ENCODE results near the gene XKR8.
"Not testable (repeated sequence)": the region's sequence is repeated elsewhere in the genome, so short reads cannot be mapped to it uniquely, and the experiment has no call there.

Gene XKR8

DNA sequence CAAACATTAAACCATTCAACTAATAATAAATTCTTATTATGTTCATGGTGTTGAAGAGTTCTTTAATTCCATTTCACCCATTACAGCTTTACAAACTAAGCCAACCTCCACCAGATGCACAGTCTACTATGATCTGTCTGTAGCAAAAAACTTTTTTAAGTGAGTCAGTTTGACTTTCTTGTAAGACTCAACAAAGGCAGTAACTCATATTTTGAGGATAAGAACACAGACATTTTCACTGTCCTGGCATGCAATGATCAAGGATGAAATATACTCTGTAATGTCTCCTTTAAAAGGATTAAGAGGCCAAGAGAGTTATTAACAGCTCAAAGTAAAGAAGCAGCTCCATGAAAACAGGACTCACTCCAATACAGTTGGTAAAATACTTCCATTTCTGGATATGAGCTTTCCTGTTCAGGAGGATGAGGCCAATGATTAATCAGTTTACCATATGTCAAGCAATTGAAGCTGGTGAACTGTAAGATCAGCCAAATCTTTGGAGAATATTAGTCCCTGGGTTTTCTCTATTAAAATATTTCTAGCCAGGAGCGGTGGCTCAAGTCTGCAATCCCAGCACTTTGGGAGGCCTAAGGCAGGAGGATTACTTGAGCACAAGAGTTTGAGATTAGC lies 20.6 kb downstream of the XKR8 start:
- Histone ChIP-seq H3K27me3 (no peaks in the 10 kb centered on the region), H4K20me1 (no peaks in the 10 kb centered on the region), H3K9me3 (no peaks in the 10 kb centered on the region), H3K4me1 (no peaks in the 10 kb centered on the region), H3K4me2 (no peak overlapping the region), H3K4me3 (no peak overlapping the region), H3K27ac (no peak overlapping the region), H3K36me3 (peaks cover 34% of the 10 kb centered on the region), H3K9ac (no peak overlapping the region)
- no peak for TF ChIP-seq Cebpa-rat (IDR thresholded peaks at IDR 0.05)

DNA sequence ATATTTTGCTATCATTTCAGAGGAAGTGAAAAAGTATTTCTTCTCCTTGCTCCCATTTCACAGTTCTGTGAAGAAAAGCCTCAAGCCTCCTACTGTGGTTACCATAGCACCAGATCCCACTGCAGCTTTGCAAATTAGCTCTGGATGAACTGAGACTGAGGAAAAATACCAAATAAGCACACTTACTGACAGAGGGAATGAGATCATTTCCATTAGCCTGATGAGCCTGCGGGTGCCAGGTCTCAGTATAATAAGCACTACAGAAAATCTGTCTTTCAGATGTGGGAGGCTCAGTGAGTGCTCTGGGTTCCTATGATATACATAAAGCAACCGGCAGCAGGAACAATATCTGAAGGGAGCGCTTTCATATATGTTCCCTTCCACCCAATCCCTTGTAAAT lies 21.4 kb downstream of the XKR8 start:
- Histone ChIP-seq H3K4me1 (no peaks in the 10 kb centered on the region), H3K4me3 (no peak overlapping the region), H3K9me3 (no peaks in the 10 kb centered on the region), H3K27me3 (no peaks in the 10 kb centered on the region), H3K9ac (0 out of 2 replicates have a peak overlapping the region, but pooled peaks have one; percentile 8), H3K4me2 (no peak overlapping the region), H3K27ac (no peak overlapping the region), H3K36me3 (peaks cover 30% of the 10 kb centered on the region), H4K20me1 (no peaks in the 10 kb centered on the region)
- no peak for TF ChIP-seq Cebpa-rat (IDR thresholded peaks at IDR 0.05)

DNA sequence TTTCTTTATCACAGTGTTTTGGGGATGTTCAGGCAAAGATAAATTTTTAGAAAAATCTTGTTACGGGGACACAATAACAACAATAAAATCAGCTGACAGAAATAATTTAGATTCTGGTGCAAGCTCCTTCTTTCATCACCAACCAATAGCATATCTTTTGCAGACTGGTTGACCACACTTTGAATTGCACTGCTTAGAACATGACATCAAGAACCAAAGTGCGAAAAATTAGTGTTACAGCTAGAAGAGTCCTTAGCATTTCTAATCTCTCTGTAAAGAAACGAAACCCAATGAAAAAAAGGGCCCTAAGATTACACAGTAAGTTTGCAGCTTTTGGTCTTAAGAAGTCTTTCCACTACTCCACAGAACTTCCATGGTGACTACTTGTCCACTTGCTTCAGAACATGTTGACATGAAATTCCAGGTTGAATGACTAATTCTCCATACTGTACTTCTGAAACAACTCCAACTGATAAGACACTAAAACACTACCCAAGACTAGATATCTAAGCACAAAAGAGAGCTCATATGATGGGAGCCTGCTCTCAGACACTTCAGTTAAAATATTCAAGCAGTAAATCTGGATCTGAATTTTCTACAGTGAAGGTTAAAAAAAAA lies 31.3 kb downstream of the XKR8 start:
- Histone ChIP-seq H3K9me3 (no peaks in the 10 kb centered on the region), H3K27me3 (no peaks in the 10 kb centered on the region), H3K4me1 (peaks cover 9% of the 10 kb centered on the region), H3K9ac (no peak overlapping the region), H3K27ac (no peak overlapping the region), H4K20me1 (no peaks in the 10 kb centered on the region), H3K4me3 (no peak overlapping the region), H3K4me2 (no peak overlapping the region), H3K36me3 (peaks cover 98% of the 10 kb centered on the region)
- no peak for TF ChIP-seq Cebpa-rat (IDR thresholded peaks at IDR 0.05)

DNA sequence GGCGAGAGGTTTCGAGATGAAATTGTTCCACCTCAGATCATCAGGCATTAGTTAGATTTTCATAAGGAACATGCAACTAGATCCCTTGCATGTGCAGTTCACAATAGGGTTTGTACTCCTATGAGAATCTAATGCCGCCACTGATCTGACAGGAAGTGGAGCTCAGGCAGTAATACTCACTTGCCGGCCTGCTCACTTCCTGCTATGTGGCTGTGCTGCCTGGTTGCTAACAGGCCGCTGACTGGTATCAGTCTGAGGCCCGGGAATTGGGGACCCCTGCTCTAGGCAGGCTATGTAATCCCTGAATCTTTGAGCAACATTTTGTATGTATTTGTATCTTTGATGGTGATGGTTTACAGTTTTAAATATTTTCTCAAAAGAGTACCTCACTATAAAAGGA lies 32.5 kb downstream of the XKR8 start:
- Histone ChIP-seq H3K27ac (no peak overlapping the region), H3K4me2 (peak overlapping the region; percentile 20)
- TF ChIP-seq Cebpa-rat (IDR thresholded peaks at IDR 0.05): no peak

DNA sequence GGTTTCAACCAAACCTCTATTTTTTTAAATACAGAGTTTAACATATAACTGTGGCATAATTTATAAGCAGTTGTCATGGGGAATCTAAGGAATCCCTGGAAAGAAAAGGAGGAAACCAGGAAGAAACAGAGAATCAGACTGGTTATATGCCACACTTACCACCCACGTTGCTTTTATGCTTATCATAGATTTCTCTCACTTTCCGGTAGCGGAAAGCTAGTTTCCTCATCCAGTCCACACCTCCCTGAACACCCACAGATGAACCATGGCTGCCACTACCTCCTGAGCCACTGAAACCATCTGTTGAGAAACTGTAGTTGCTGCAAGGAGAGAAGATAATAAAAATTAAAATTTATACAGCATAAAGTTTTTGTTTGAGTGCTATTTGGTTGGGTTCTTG lies 33.5 kb downstream of the XKR8 start:
- Histone ChIP-seq H3K27me3 (no peaks in the 10 kb centered on the region), H3K9me3 (no peaks in the 10 kb centered on the region), H3K4me1 (peaks cover 9% of the 10 kb centered on the region), H3K9ac (no peak overlapping the region), H4K20me1 (no peaks in the 10 kb centered on the region), H3K36me3 (peaks cover 98% of the 10 kb centered on the region), H3K27ac (no peak overlapping the region), H3K4me3 (no peak overlapping the region), H3K4me2 (no peak overlapping the region)
- TF ChIP-seq Cebpa-rat (IDR thresholded peaks at IDR 0.05): no peak

More for the DNA sequence above, 32.5 kb downstream of the XKR8 start:
- Histone ChIP-seq H4K20me1 (no peaks in the 10 kb centered on the region), H3K9ac (no peak overlapping the region), H3K9me3 (no peaks in the 10 kb centered on the region), H3K4me3 (no peak overlapping the region), H3K27me3 (no peaks in the 10 kb centered on the region), H3K4me1 (peaks cover 9% of the 10 kb centered on the region), H3K36me3 (peaks cover 98% of the 10 kb centered on the region)

DNA sequence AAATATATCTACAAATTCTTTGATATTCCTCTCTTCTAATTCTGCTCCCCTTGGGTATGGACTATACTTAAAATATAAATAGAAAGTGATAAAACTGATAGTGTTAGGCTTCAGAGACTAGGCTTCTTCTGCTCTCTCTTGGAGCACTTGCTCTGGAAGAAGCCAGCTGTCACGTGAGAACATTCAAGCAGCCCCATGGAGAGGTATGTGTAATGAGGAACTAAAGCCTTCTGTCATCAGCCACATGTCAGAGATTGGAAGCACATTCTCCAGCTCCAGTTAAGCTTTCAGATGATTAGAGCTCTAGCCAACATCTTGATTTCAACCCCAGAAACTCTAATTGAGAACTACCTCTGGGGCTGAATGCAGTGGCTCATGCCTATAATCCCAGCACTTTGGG lies 34.3 kb downstream of the XKR8 start:
- Histone ChIP-seq H3K9ac (no peak overlapping the region), H3K27ac (no peak overlapping the region), H3K4me2 (no peak overlapping the region), H3K27me3 (no peaks in the 10 kb centered on the region), H4K20me1 (no peaks in the 10 kb centered on the region), H3K4me1 (peaks cover 9% of the 10 kb centered on the region), H3K4me3 (no peak overlapping the region), H3K36me3 (peaks cover 98% of the 10 kb centered on the region), H3K9me3 (no peaks in the 10 kb centered on the region)
- no peak for TF ChIP-seq Cebpa-rat (IDR thresholded peaks at IDR 0.05)

DNA sequence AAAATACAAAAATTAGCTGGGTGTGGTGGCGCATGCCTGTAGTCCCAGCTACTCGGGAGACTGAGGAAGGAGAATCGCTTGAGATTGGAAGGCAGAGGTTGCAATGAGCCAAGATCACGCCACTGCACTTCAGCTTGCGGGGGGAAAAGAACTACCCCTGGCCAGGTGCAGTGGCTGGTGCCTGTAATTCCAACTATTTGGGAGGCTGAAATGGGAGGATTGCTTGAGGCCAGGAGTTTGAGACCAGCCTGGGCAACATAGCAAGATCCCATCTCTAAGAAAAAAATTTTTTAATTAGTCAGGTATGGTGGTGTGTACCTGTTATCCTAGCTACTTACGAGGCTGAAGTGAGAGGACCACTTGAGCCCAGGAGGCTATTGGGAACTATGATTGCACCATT lies 34.8 kb downstream of the XKR8 start:
- not testable (repeated sequence) for H3K4me1 ChIP-seq, H3K4me3 ChIP-seq, H3K9me3 ChIP-seq, H3K4me2 ChIP-seq, H4K20me1 ChIP-seq, H3K9ac ChIP-seq, H3K27me3 ChIP-seq, H3K27ac ChIP-seq
- H3K36me3 ChIP-seq: peaks cover 97% of the 10 kb centered on the region

DNA sequence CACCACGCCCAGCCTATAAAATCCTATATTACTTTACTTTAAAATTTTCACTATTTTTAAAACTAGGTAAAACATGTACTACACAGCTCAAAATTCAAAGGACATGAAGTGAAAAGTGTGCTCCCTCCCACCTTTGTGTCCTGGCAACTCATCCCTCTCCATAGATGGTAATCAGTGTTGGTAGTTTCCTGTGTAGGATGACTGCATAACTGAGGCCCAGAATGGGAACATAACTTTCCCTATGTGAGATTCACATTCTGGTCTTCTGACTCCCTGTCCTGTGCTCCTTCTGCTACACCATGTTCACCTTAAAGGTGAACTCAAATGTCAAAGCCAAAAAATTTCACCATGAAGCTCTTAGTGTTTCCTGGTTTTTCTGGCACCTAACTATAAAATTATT lies 39.3 kb downstream of the XKR8 start:
- TF ChIP-seq Cebpa-rat (IDR thresholded peaks at IDR 0.05): no peak
- peaks cover 93% of the 10 kb centered on the region for H3K36me3 ChIP-seq
- H3K9me3 ChIP-seq: no peaks in the 10 kb centered on the region
- H3K4me1 ChIP-seq: no peaks in the 10 kb centered on the region
- no peak overlapping the region for H3K4me3 ChIP-seq
- H3K9ac ChIP-seq: no peak overlapping the region
- no peaks in the 10 kb centered on the region for H4K20me1 ChIP-seq
- no peaks in the 10 kb centered on the region for H3K27me3 ChIP-seq
- no peak overlapping the region for H3K4me2 ChIP-seq
- H3K27ac ChIP-seq: no peak overlapping the region

DNA sequence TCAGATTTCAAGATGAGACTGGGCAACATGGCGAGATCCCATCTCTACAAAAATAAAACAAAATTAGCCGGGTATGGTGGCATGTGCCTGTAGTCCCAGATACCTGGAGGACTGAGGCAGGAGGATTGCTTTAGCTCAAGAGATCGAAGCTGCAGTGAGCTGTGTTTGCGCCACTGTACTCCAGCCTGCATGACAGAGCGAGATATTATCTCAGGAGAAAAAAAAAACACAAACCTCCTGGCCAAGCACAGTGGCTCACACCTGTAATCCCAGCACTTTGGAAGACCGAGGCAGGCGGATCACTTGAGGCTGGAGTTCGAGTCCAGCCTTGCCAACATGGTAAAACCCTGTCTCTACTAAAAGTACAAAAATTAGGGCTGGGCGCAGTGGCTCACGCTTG lies 42.8 kb downstream of the XKR8 start:
- no peaks in the 10 kb centered on the region for H3K9me3 ChIP-seq
- no peak overlapping the region for H3K27ac ChIP-seq
- H3K9ac ChIP-seq: no peak overlapping the region
- no peak overlapping the region for H3K4me3 ChIP-seq
- no peak overlapping the region for H3K4me2 ChIP-seq
- H3K27me3 ChIP-seq: no peaks in the 10 kb centered on the region
- no peak for TF ChIP-seq Cebpa-rat (IDR thresholded peaks at IDR 0.05)
- no peaks in the 10 kb centered on the region for H3K4me1 ChIP-seq
- H4K20me1 ChIP-seq: no peaks in the 10 kb centered on the region
- peaks cover 82% of the 10 kb centered on the region for H3K36me3 ChIP-seq

DNA sequence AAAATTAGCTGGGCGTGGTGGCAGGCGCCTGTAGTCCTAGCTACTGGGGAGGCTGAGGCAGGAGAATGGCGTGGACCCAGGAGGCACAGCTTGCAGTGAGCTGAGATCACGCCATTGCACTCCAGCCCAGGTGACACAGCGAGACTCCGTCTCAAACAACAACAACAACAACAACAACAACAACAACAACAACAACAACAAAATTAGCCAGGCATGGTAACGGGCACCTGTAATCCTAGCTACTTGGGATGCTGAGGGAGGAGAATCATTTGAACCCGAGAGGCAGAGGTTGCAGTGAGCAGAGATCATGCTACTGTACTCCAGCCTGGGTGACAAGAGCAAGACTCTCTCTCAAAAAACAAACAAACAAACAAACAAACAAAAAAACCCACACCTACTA lies 43.3 kb downstream of the XKR8 start:
- not testable (repeated sequence) for H3K27ac ChIP-seq, H3K9me3 ChIP-seq, H3K4me3 ChIP-seq, H3K4me2 ChIP-seq, H3K27me3 ChIP-seq, H3K9ac ChIP-seq, H4K20me1 ChIP-seq, H3K4me1 ChIP-seq
- H3K36me3 ChIP-seq: peaks cover 77% of the 10 kb centered on the region

DNA sequence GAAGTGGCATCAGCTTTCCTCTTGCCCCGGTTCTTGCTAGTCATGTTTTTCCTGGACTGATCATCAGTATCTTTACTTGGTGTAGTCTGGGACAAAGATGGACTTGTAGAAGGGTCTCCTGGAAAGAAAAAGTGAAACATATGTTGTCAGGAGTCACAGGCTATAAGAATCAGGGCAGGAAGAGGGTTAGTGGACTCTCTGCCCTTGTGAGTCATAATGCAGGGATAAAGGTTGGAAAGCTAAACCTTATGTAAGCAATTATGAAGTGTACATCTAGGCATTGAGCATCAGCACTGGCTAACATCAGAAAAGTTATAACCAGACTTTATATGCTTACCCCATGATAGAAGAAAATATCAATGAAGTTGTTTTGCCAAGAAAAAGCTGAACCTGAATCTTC lies 51.2 kb downstream of the XKR8 start:
- Histone ChIP-seq H3K4me2 (no peak overlapping the region), H4K20me1 (no peaks in the 10 kb centered on the region), H3K27me3 (no peaks in the 10 kb centered on the region), H3K9ac (no peak overlapping the region), H3K27ac (no peak overlapping the region), H3K4me1 (no peaks in the 10 kb centered on the region), H3K9me3 (no peaks in the 10 kb centered on the region), H3K36me3 (peaks cover 81% of the 10 kb centered on the region), H3K4me3 (no peak overlapping the region)
- TF ChIP-seq Cebpa-rat (IDR thresholded peaks at IDR 0.05): no peak

Measured in BLaER1 (cell line).